Cardiac muscle cell (in vitro differentiated cells and primary cell): ENCODE data around the gene CYTH1. TPM values are rescaled to one million over a fixed set of nuclear protein-coding genes. Genes with fewer than 3 reads are reported as not detected.
A peak's percentile ranks its signal among the peaks of the same experiment; 100 is the strongest.

Experiments
- DNase-seq, 2 donors: peaks; one replicate each; pipeline versions ENCODE4 v3.0.0 to v3.0.0-alpha.2; 2010 to 2017; ENCODE audit warnings: low read depth in 1 of 2, low spot score in 1 of 2
- H3K27ac ChIP-seq: fragments of 200-600 bp; sonication (generic); 2 replicates; pipeline ENCODE4 v1.5.1; 2016
- H3K27me3 ChIP-seq: fragments of 200-600 bp; sonication (generic); 2 replicates; pipeline ENCODE4 v1.6.0; 2016; ENCODE audit warnings: control low read depth
- H3K36me3 ChIP-seq: fragments of 200-600 bp; sonication (generic); 2 replicates; pipeline ENCODE4 v1.5.1; 2016; ENCODE audit warnings: control low read depth
- H3K4me1 ChIP-seq: fragments of 200-600 bp; sonication (generic); 2 replicates; pipeline ENCODE4 v1.8.1; 2017; ENCODE audit warnings: low read depth, mild to moderate bottlenecking, mixed run types
- H3K4me3 ChIP-seq: fragments of 200-600 bp; sonication (generic); 2 replicates; pipeline ENCODE4 v1.5.1; 2016; ENCODE audit warnings: mild to moderate bottlenecking
- H3K9me3 ChIP-seq: fragments of 200-600 bp; sonication (generic); 2 replicates; pipeline ENCODE4 v1.5.1; 2017; ENCODE audit warnings: low read depth, mild to moderate bottlenecking, control low read depth
- CTCF ChIP-seq: IDR thresholded peaks from 2 replicates; pipeline ENCODE4 v1.5.1; 2012; ENCODE audit warnings: low read depth, mild to moderate bottlenecking, low read length
- polyA plus RNA-seq: library from polyadenylated mRNA; unstranded; fragments of >200 nt; fragmentation: Nextera tagmentation; extraction: Ambion mirVana; gene quantifications from 2 replicates; pipeline ENCODE4 v1.2.1, GENCODE V29; 2016
- total RNA-seq: library from RNA; depleted of rRNA; stranded (reverse); fragments of >200 nt; gene quantifications from 2 replicates; pipeline ENCODE4 v1.2.3, GENCODE V29; 2016

Gene CYTH1
- total and polyA plus RNA-seq, 2 experiments from 2014 or later = 21.9 to 39.6 TPM

- no peaks in the 10 kb centered on the region for H3K9me3 ChIP-seq
- no peak overlapping the region for H3K27ac ChIP-seq
- no peak overlapping the region for H3K4me3 ChIP-seq
- no peak for TF ChIP-seq CTCF
- H3K27me3 ChIP-seq = no peaks in the 10 kb centered on the region
- no peak for DNase-seq
- peaks cover 4% of the 10 kb centered on the region for H3K4me1 ChIP-seq
- peaks cover 7% of the 10 kb centered on the region for H3K36me3 ChIP-seq
Observed at GRCh38 chr17:78693346-78694083, 88.6 kb downstream of the CYTH1 start.

DNA sequence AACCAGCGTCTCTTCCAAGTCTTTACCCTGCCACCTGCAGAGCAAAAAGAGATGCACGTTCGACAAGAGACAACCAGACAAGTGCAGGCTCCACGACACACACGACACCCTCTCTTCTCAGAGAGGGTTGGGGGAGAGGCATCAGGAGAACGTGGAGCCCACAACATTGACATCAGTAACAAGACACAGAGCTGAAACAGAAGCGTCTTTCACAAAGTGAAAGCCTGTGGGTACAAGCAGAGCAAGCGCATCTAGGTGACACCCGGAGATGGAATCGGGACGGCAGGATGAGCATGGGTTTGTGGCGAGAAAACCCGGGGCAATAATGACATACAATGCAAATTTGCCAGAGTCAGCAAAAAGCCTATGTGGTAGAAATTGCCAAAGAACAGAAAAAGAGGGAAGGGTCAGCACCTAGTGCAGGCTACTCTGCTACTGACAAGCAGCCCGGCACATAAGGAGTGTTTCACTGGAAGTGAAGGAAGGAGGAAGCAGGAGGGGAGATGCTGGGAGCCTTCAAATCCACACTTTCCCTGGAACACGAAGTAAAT, 89.5 kb downstream of the CYTH1 start:
- no peak overlapping the region for H3K4me3 ChIP-seq
- H3K36me3 ChIP-seq = peaks cover 3% of the 10 kb centered on the region
- peaks cover 4% of the 10 kb centered on the region for H3K4me1 ChIP-seq
- no peak for DNase-seq
- no peaks in the 10 kb centered on the region for H3K9me3 ChIP-seq
- TF ChIP-seq CTCF = no peak
- H3K27me3 ChIP-seq = no peaks in the 10 kb centered on the region
- no peak overlapping the region for H3K27ac ChIP-seq

- Histone ChIP-seq H3K4me1 (no peaks in the 10 kb centered on the region), H3K36me3 (peaks cover 3% of the 10 kb centered on the region)
- DNase-seq = no peak
Observed at GRCh38 chr17:78689029-78689428, 93.0 kb downstream of the CYTH1 start.

DNA sequence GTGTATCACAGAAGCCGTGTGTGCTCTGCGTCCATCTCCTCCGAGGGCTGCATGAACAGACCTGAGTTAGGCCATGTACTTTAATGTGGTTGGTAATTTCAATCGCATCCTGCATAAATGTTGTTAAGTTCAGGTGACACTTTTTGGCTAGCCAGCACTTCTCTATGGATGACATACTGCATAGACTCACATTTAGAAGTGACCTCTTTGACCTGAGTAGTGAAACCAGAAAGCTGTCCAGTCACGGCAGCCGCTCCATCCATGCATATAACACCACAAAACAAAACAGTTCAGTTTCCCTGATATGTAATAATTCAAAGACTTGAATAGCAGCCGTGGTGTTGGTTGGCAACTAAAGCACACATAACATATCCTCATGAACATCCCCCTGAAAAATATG, 94.1 kb downstream of the CYTH1 start:
- no peaks in the 10 kb centered on the region for H3K27me3 ChIP-seq
- no peaks in the 10 kb centered on the region for H3K4me1 ChIP-seq
- peaks cover 3% of the 10 kb centered on the region for H3K36me3 ChIP-seq
- no peak for TF ChIP-seq CTCF
- no peaks in the 10 kb centered on the region for H3K9me3 ChIP-seq
- DNase-seq = no peak
- peak overlapping the region; percentile 31 for H3K27ac ChIP-seq
- H3K4me3 ChIP-seq = no peak overlapping the region

More at GRCh38 chr17:78689029-78689428, 93.0 kb downstream of the CYTH1 start:
- no peak for TF ChIP-seq CTCF
- H3K4me3 ChIP-seq = no peak overlapping the region
- no peaks in the 10 kb centered on the region for H3K27me3 ChIP-seq
- H3K27ac ChIP-seq = no peak overlapping the region
- no peaks in the 10 kb centered on the region for H3K9me3 ChIP-seq

DNA sequence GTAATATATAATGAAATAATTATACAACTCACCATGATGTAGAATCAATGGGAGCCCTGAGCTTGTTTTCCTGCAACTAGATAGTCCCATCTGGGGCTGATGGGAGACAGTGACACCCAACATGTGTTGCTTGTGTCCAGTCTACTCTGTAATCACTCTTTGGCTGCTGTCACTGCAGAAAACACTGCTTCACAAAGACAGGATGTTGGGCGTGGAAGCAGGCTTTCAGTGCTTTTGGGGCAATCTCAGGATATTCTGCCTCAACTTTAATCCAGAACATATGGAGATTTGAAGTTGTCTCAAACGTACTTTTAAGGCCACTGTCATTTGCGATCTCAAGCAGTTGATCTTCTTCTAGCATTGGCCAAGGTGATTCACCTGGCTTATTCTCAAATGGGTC, 94.9 kb downstream of the CYTH1 start:
- H3K27ac ChIP-seq = no peak overlapping the region
- no peaks in the 10 kb centered on the region for H3K4me1 ChIP-seq
- H3K36me3 ChIP-seq = peaks cover 3% of the 10 kb centered on the region
- no peak for TF ChIP-seq CTCF
- DNase-seq = no peak
- H3K9me3 ChIP-seq = no peaks in the 10 kb centered on the region
- no peak overlapping the region for H3K4me3 ChIP-seq
- no peaks in the 10 kb centered on the region for H3K27me3 ChIP-seq
